SK-N-DZ (cell line): Measurements from ENCODE around the gene MYZAP.

ENCODE experiments used
- DNase-seq: peaks from one replicate; pipeline ENCODE4 v3.0.0-alpha.2; 2015; ENCODE audit warnings: low spot score

Gene MYZAP

GRCh38 chr15:57655809-57656208, 64.1 kb downstream of the MYZAP start:
- no peak for DNase-seq

GRCh38 chr15:57656434-57656833, 64.7 kb downstream of the MYZAP start:
- no peak for DNase-seq

DNA sequence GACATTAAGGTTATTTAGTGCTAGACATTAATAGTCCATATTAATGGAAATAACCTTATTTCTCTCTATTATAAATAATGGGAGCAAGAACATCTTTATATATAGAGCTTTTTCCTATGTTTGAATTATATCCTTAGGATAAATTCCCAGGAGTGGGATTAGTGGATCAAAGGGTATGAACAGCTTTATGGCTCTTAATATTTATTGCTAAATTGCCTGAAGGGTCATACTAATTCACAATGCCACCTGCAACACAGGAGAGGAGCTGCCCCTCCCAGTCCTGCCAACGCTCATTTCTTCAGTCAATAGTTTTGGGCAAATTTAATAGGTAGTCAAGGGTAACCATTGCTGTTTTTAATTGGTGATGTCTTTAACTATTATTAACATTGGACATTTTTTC, 65.9 kb downstream of the MYZAP start:
- DNase-seq, result no peak

GRCh38 chr15:57662091-57662744, 70.5 kb downstream of the MYZAP start:
- DNase-seq, result no peak

GRCh38 chr15:57662802-57663201, 71.1 kb downstream of the MYZAP start:
- DNase-seq, result no peak

DNA sequence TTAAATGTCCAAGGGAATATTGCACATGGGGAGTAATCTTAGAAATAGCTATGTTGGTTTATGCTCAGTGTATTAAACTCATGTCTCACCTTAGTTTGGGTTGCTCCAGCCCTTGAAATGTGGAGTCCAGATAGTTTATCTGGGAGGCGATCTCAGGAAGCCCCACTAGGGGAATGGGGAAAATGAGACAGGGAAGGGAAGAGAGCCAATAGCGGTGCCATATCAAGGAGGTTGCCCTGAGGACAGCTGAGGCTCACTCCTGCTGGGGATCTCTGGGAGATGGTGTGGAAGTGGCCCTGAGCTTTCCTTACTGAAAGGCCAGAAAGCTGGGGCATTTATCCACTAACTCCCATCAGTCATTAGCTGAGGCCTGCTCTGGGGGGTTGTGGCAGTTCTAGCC, 71.6 kb downstream of the MYZAP start:
- no peak for DNase-seq

DNA sequence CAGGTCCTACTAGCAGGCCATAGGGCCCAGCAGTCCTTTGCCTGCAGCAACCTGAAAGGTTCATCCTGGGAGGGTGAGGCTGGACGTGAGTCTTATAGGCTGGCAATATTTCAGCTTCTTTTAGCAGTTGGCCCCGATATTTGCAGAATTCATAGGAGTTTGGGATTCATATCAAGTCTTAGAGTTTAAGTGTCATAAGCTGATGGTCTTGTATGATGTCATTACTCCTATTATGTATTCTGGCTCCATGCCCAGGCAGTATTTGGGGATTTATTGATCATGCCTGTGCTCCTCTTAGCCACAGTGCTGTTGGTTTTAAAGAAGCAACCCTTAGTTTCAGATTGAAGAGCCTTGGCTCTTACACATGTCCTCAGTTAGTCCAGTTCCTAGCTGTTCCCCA, 73.5 kb downstream of the MYZAP start:
- no peak for DNase-seq

GRCh38 chr15:57665939-57666338, 74.2 kb downstream of the MYZAP start:
- DNase-seq, result no peak

- peak; percentile 17 for DNase-seq
Measured at GRCh38 chr15:57667171-57667849, 75.6 kb downstream of the MYZAP start.

DNA sequence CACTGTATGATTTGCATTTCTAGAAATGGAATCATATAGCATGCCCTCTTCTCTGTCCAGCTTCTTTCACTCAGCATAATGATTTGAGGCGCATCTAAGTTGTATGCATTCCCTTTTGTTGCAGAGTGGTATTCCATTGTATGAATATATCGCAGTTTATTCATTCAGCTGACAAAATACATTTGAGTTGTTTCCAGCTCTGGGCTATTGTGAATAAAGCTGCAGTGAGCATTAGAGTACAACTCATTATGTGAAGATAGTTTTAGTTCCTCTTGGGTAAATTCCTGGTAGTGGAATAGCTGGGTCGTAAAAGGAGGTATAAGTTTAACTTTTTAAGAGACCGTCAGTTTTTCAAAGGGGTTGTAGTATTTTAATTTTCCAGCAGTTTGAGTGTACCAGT, 76.3 kb downstream of the MYZAP start:
- DNase-seq, result no peak

DNA sequence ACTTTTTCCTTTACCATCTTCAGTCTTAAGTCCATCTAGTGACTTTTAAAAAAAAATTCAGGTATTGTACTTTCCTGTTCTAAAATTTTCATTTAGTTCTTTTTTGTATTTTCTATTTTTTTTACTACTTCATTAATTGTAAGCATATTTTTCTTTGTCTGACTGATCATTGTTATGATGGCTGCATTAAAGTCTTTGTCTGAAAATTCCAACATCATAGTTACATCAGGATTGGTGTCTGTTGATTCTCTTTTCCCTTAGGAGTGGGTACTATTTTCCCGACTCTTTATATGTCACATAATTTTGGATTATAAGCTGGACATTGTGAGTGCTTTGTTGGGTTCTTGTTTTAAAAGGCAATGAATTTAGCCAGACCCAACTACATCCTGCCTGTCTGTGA, 79.9 kb downstream of the MYZAP start:
- DNase-seq, result no peak

- DNase-seq, result no peak
Measured at GRCh38 chr15:57675481-57676181, 83.9 kb downstream of the MYZAP start.

DNA sequence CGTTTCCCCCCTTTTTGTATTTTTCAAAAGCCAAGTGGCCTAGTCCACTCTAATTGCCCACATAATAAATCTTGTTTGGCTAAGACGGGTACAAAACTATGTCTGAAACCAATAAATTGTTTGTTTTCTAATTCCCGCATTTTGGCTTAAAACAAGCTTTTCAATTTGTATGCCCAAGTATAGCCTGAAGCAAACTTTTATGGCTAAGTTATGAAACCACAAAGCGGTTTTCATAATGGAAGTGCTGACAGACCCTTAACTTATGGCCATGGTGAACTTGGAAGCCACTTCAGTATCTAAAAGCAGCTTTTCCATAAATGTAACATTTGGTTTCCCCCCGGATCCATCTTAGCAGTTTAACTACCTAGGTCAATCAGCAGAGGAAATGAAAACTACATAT, 84.9 kb downstream of the MYZAP start:
- no peak for DNase-seq

DNA sequence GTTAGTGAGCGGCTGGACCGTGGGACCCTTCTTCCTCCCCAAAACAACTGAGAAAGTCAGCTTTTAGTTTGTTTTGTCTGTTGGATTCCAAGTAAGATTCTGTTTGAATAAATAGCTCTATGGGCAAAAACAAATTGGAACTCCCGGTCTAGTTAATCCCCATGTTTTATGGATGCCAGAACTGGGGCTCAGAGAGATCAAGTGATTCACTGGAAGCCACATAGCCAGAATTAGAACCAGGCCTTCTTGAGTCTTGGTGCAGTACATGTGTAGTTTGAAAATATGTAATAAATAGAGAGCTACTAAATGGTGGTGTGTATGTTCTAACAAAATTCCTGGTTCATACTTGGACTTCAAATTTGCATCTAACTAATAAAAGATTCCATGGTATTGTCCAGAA, 85.5 kb downstream of the MYZAP start:
- DNase-seq, result no peak

DNA sequence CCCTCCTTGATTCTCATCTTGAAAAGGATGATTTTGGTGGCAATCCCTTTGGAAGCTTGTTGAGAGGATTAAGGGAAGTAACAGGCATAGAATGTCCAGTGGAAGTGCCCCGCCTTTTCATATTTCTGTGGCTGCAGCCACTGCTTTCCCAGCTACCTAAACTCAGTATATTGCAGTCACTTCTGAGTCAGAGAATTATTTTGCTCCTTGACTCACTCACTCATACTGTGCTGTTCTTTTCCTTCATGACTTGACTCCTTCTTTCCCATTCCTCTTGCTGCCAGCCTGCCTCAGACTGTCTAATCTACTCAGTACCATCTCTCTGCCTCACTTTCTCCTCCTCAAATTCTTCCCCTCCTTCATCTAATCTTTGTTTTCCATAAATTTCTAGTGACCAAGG, 88.3 kb downstream of the MYZAP start:
- no peak for DNase-seq

DNA sequence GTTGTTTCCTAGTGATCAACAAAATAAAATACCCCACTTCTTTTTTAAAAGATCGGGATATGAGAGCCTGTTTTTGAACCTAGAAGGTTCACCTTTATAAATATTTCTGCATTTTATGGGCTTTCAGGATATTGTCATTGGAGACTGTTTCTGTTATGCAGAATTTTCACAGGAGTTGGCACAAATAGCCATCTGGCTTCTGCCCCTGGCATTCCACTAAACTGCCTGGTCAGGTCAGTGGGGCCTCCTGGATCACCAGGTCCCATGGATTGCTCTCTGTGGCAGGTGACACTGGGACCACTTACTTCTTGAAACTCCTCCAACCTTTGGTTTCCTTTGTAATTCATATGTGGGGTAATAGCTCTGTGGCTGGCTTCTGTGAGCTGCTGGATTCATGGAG, 89.3 kb downstream of the MYZAP start:
- no peak for DNase-seq

DNA sequence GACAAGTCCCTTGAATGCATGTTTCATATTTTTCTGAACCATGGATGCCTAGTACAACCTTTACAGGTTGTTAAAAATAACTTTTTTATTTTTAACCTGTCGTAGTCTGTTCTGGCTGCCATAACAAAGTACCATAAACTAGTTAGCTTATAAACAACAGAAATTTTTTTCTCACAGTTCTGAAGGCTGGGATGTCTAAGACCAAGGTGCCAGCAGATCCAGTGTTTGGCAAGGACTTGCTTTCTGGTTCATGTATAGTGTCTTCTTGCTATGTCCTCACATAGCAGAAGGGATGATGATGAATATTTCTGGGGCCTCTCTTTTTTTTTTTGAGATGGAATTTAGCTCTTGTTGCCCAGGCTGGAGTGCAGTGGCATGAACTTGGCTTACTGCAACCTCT, 91.8 kb downstream of the MYZAP start:
- DNase-seq, result no peak

DNA sequence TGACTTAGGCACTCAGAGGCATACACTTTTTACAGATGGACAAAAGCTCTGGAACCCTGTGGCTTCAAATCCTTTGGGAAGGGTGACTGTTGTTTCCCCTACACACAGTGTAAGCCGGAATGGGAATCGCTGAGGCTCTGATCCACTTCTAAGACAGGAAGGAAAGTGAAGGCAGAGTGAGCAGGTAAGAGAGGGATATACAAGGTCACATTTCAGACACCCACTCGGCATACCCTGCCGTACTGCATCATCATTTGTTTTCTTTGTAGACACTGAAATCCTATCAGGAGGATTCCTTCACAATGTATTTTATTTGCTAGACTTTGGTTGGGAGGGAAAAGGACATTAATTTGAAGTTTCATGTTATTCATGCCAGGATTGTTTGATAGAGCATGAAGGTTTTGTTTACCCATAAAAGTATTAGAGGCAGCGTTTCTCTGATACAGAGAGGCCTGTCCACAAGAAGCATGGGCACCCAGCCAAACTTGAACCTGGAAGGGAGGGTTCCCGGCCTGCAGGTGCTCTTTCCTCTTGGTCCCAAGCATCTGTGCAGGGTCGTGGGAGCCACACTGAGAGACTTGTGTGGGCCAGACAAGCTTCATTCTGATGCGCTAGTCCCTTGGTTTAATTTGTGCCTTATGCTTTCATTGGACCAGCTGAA, 92.9 kb downstream of the MYZAP start:
- no peak for DNase-seq

DNA sequence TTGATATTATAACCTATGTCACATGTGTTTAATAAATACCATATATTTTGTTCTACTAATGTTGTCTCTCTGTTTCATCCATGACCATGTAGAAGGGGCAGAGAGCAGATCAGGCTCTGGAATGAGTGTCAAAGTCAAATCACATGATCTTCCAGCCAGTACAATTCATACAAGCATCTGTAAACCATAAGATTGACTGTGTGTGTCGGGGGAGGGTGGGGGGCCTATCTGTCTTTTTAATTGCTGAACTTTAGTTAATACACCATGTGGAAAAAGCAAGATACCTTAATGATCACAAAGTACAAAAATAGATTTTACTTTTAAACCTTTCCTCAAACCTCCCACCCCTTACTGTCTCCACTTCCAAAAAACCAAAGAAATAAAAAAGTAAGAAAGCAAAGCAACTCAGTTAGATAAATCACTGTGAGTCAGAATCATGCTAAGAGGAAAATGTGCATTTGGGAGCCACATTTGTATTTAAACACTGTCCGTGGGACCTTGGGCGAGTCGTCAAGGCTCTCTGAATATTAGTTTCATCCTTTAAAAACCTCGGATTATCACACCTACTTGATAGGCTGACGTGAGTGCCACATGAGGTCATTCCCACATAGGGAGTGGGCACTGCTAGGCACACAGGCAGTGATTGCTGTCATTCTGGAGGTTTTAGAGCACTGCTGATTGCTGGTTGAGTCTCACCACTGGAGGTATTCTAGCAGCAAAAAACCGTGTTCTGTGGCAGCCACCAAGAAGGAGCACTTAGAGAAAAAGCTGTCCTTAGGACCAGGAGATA, 93.8 kb downstream of the MYZAP start:
- DNase-seq, result no peak

- DNase-seq, result no peak
Measured at GRCh38 chr15:57686657-57687056, 95.0 kb downstream of the MYZAP start.

DNA sequence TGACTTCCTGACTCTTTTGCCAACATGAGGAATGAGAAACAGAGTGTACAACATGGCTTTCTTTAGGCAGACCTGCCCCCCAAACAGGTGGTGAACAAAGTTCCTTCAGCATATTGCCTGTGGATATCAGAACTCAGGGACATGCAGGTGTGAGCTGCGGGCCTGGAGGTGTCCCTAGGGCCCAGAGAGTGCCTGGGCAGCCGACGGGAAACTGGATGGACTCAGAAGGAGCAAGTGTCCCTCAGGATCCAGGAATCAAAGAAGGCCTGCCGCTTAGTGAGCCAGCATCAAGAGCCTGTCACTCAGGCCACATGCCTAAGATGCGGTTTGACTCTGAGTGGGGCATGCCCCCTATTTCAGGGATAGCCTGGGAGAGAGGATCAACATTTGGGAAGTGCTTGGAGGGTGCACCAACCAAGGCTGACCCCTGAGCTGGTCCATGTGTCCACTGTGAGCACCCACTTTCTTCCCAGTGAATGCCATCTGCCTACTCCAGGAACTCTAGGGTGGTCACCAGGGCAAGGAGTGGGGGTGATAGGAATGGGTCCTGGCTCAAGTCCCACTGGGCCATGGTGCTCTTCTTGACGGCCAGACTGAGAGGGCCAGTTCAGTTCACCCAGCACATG, 98.8 kb downstream of the MYZAP start:
- DNase-seq, result no peak
